HUES6 (cell line): ENCODE measurements around the gene TRIO.

Source experiments
- H3K27ac ChIP-seq: 2 replicates; pipeline ENCODE4 v1.7.0; 2013; ENCODE audit warnings: low read depth, mild to moderate bottlenecking, low read length, inconsistent platforms
- H3K27me3 ChIP-seq: 2 replicates; pipeline ENCODE4 v1.6.1; 2013; ENCODE audit warnings: low read length; ENCODE audit not compliant: control insufficient read depth, insufficient read depth
- H3K36me3 ChIP-seq: 2 replicates; pipeline ENCODE4 v1.6.1; 2013; ENCODE audit warnings: low read length; ENCODE audit not compliant: control insufficient read depth, insufficient read depth
- H3K4me1 ChIP-seq: 2 replicates; pipeline ENCODE4 v1.6.1; 2013; ENCODE audit warnings: low read length; ENCODE audit not compliant: control insufficient read depth, insufficient read depth
- H3K4me3 ChIP-seq: 2 replicates; pipeline ENCODE4 v1.5.1; 2013; ENCODE audit warnings: low read depth, low read length
- H3K9ac ChIP-seq: one replicate; pipeline ENCODE4 v1.6.1; 2013; ENCODE audit warnings: mild to moderate bottlenecking, low read length
- H3K9me3 ChIP-seq: 2 replicates; pipeline ENCODE4 v1.6.1; 2013; ENCODE audit warnings: low read depth, low read length; ENCODE audit not compliant: control insufficient read depth, insufficient read depth

TRIO gene

DNA sequence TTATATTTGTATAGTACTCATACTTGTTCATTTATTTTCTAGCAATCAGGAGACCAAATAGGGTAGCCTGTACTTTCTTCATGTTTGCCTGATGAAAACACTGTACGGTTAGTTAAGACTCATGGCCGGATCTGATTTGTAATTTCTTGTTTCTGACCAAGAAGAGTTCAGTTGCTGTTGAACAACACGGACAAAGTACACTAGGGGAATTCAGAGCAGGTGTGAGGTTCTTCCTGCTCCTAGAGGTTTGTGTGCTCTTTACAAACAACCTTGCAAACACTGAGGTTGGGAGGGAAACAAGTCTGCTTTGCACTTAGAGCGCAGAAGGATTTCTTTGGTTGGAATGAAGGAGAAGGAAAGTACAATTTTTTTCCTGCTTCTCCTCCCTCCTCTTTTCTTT lies 69.7 kb downstream of the TRIO start:
- no peak overlapping the region for H3K4me3 ChIP-seq
- H3K4me1 ChIP-seq = peaks cover 48% of the 10 kb centered on the region
- no peaks in the 10 kb centered on the region for H3K36me3 ChIP-seq
- H3K27me3 ChIP-seq = no peaks in the 10 kb centered on the region
- no peaks in the 10 kb centered on the region for H3K9me3 ChIP-seq
- H3K27ac ChIP-seq = no peak overlapping the region
- H3K9ac ChIP-seq = no peak overlapping the region

GRCh38 chr5:14213253-14213652 lies 70.1 kb downstream of the TRIO start:
- Histone ChIP-seq H3K4me1 (peaks cover 45% of the 10 kb centered on the region), H3K9ac (no peak overlapping the region), H3K9me3 (no peaks in the 10 kb centered on the region), H3K27me3 (no peaks in the 10 kb centered on the region), H3K4me3 (no peak overlapping the region), H3K36me3 (no peaks in the 10 kb centered on the region), H3K27ac (no peak overlapping the region)

- no peaks in the 10 kb centered on the region for H3K27me3 ChIP-seq
- H3K9ac ChIP-seq = no peak overlapping the region
Observed at GRCh38 chr5:14213813-14214585, 70.9 kb downstream of the TRIO start.

GRCh38 chr5:14215901-14216300 lies 72.8 kb downstream of the TRIO start:
- H3K4me3 ChIP-seq = no peak overlapping the region
- H3K27me3 ChIP-seq = no peaks in the 10 kb centered on the region
- no peak overlapping the region for H3K27ac ChIP-seq
- H3K9ac ChIP-seq = no peak overlapping the region
- peaks cover 64% of the 10 kb centered on the region for H3K4me1 ChIP-seq
- H3K36me3 ChIP-seq = no peaks in the 10 kb centered on the region
- H3K9me3 ChIP-seq = no peaks in the 10 kb centered on the region

More at GRCh38 chr5:14213813-14214585, 70.9 kb downstream of the TRIO start:
- no peaks in the 10 kb centered on the region for H3K9me3 ChIP-seq
- no peaks in the 10 kb centered on the region for H3K36me3 ChIP-seq
- H3K4me3 ChIP-seq = no peak overlapping the region
- no peak overlapping the region for H3K27ac ChIP-seq
- peaks cover 50% of the 10 kb centered on the region for H3K4me1 ChIP-seq

GRCh38 chr5:14216372-14216771 lies 73.2 kb downstream of the TRIO start:
- Histone ChIP-seq H3K9ac (no peak overlapping the region), H3K36me3 (no peaks in the 10 kb centered on the region), H3K9me3 (no peaks in the 10 kb centered on the region), H3K4me3 (no peak overlapping the region), H3K27ac (no peak overlapping the region), H3K27me3 (no peaks in the 10 kb centered on the region), H3K4me1 (peaks cover 68% of the 10 kb centered on the region)

DNA sequence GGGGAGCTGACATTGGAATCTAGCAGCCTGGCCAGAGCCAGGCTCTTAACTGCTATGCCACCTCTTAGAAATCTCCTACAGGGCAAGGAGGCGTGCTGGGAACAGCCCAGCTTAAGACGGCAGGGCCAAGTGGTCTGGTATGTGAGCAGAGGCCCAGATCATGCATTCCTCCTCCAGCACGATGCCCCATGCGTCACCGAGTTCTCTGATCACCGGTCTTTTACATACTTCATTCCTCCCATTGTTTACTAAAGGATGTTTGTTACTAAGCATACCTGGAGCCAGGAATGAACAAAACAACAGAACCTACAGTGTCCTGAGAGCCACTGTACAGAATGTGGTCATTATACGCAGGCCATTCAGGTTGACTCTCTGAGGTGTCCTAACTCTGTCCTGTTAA lies 73.8 kb downstream of the TRIO start:
- Histone ChIP-seq H3K9me3 (no peaks in the 10 kb centered on the region), H3K36me3 (no peaks in the 10 kb centered on the region), H3K27ac (0 out of 2 replicates have a peak overlapping the region, but pooled peaks have one; percentile 1), H3K27me3 (no peaks in the 10 kb centered on the region), H3K9ac (no peak overlapping the region), H3K4me3 (no peak overlapping the region), H3K4me1 (peaks cover 72% of the 10 kb centered on the region)

GRCh38 chr5:14217587-14217986 lies 74.4 kb downstream of the TRIO start:
- no peaks in the 10 kb centered on the region for H3K9me3 ChIP-seq
- H3K4me3 ChIP-seq = no peak overlapping the region
- H3K36me3 ChIP-seq = no peaks in the 10 kb centered on the region
- H3K27me3 ChIP-seq = no peaks in the 10 kb centered on the region
- no peak overlapping the region for H3K27ac ChIP-seq
- H3K9ac ChIP-seq = no peak overlapping the region
- H3K4me1 ChIP-seq = peaks cover 76% of the 10 kb centered on the region

DNA sequence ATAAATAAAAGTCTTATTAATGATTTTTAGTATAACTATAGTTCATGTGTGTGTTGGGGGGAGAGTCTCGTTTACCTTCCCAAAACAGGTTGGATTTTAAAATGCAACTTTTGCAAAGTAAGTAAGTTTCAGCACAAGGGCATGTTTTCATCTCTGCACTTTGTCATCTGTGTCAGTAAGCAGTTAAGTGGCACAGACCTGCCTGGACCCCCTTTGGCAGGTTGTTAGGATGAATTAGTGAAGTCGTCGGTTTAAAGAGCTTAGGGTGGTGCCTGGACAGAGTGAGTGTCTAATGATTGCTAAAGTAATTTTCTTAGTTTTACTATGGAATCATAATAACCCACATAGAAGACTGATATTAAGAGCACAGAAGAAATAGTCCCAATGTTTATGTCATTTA lies 74.9 kb downstream of the TRIO start:
- H3K4me1 ChIP-seq = peaks cover 76% of the 10 kb centered on the region
- H3K9ac ChIP-seq = no peak overlapping the region
- H3K27ac ChIP-seq = no peak overlapping the region

DNA sequence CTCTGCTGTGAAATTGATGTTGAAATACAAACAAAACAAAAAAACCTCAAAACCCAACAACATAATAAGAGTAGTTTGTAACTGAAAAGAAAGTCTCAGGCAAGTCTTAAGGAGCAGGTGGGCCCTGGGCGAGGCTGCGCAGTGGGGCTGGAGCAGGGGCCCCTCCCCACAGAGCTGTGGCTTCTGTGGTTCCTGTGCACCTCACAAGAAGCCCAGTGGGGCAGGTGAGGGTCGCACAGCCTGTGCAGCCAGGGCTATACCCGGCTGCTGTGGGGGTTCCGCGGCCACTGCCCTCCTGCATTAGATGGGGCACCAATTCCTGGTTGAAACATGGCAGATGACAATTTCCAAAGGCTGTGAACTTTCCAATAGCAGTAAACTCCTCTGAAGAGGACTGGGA lies 75.3 kb downstream of the TRIO start:
- Histone ChIP-seq H3K9me3 (no peaks in the 10 kb centered on the region), H3K9ac (no peak overlapping the region), H3K27me3 (no peaks in the 10 kb centered on the region), H3K4me1 (peaks cover 79% of the 10 kb centered on the region), H3K36me3 (no peaks in the 10 kb centered on the region), H3K4me3 (no peak overlapping the region), H3K27ac (no peak overlapping the region)

More for the DNA sequence above, 74.9 kb downstream of the TRIO start:
- Histone ChIP-seq H3K4me3 (no peak overlapping the region), H3K9me3 (no peaks in the 10 kb centered on the region), H3K27me3 (no peaks in the 10 kb centered on the region), H3K36me3 (no peaks in the 10 kb centered on the region)

DNA sequence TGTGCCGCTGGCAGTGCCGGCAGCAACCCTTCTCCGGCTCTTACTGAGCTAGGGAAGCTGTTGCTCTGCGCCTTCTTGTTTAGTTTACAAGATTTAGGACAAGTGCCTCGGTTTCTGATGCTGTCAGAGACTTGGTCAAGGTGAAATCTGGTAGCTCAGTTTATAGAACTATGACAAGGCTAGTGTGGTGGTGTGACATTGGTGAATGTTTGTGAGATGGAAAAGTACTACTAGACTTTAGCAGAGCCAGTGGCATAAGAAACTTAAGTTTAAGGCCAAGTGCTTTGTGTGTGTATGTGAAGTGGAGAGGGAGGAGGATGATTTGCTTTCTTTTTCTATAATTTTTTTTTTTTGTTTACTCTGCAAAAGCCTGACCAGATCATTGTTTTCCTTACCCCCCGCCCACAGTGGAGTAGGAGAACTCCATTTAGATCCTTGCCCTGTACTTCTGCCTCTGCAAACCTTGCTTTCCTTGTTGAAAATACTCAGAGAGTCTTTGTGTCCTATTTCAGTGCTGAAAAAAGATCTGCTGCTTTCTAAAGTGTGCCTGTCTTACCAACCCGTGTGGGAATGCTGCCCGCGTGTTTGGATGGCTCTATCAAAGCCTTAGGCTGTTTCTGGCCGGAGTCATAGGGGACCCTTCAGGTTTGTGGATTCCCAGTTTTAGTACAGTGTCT lies 75.9 kb downstream of the TRIO start:
- Histone ChIP-seq H3K9ac (no peak overlapping the region), H3K9me3 (no peaks in the 10 kb centered on the region), H3K27me3 (no peaks in the 10 kb centered on the region), H3K36me3 (no peaks in the 10 kb centered on the region), H3K4me1 (peaks cover 76% of the 10 kb centered on the region), H3K4me3 (no peak overlapping the region), H3K27ac (no peak overlapping the region)

- no peak overlapping the region for H3K27ac ChIP-seq
- H3K4me1 ChIP-seq = peaks cover 70% of the 10 kb centered on the region
- H3K27me3 ChIP-seq = no peaks in the 10 kb centered on the region
- no peak overlapping the region for H3K4me3 ChIP-seq
- H3K9me3 ChIP-seq = no peaks in the 10 kb centered on the region
- no peaks in the 10 kb centered on the region for H3K36me3 ChIP-seq
- no peak overlapping the region for H3K9ac ChIP-seq
Observed at GRCh38 chr5:14219800-14220512, 76.8 kb downstream of the TRIO start.
